ENCODE measurements around the gene GAB2.

The GAB2 gene

DNA sequence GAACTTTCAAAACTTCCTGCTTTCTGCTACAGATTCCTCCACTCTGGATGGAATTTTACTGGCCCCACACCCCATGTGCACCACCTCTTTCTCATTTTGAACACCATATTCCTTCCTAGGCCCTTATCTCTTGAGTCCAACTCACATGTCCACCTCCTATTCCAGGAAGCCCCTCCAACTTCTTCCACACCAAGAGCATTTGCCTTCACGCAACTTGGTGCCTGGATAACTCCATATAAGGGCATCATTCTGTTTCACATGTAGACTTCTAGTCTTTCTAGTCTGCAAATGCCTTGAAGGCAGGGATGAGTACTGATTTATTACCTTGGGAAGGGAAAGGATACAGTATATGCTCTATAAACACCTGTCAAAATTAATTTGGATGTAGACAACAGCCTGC lies 17.5 kb downstream of the GAB2 start:
- H3K27me3 ChIP-seq (ENCODE audit: insufficient read depth, insufficient read length), result no peaks in the 10 kb centered on the region
- H3K4me3 ChIP-seq (ENCODE audit: insufficient read length, low read depth), result no peak overlapping the region
- TF ChIP-seq SUZ12 (IDR thresholded peaks at IDR 0.05; ENCODE audit: extremely low read depth, insufficient read depth, insufficient read length) (no peak), YY1 (IDR thresholded peaks at IDR 0.05; ENCODE audit: insufficient read depth, insufficient read length) (no peak)
- H3K9ac ChIP-seq (ENCODE audit: insufficient read length, low read depth), result no peak overlapping the region
- H3K36me3 ChIP-seq (ENCODE audit: insufficient read depth, insufficient read length, low read length), result no peaks in the 10 kb centered on the region
- H3K4me1 ChIP-seq (ENCODE audit: insufficient read depth, insufficient read length), result no peaks in the 10 kb centered on the region
- H3K9me3 ChIP-seq (ENCODE audit: insufficient read depth, low read length), result no peaks in the 10 kb centered on the region
- no peak for DNase-seq (ENCODE audit: low read depth, low spot score)

DNA sequence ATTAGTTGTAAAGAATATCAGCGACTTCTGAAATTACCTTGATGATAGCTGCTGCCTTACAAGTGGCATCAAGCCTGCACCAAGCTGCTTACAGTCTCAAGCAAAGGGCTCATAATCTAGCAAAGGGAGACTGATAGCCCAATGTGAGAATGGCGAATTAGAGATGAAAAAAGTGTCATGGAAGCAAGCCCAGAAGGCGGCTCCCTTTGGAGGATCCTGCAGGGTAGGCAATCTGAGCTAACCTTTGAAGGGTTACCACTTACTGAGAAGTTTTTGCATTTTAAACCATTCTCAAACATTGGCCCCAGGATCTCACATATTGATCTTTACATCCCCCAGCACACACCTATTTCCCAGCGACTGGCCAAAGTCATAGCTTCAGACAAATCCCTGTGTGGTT lies 18.5 kb downstream of the GAB2 start:
- H3K36me3 ChIP-seq (ENCODE audit: insufficient read depth, insufficient read length, low read length), result no peaks in the 10 kb centered on the region
- H3K9me3 ChIP-seq (ENCODE audit: insufficient read depth, low read length), result no peaks in the 10 kb centered on the region
- no peak overlapping the region for H3K9ac ChIP-seq (ENCODE audit: insufficient read length, low read depth)
- no peaks in the 10 kb centered on the region for H3K27me3 ChIP-seq (ENCODE audit: insufficient read depth, insufficient read length)
- H3K4me3 ChIP-seq (ENCODE audit: insufficient read length, low read depth), result no peak overlapping the region
- no peaks in the 10 kb centered on the region for H3K4me1 ChIP-seq (ENCODE audit: insufficient read depth, insufficient read length)
- TF ChIP-seq SUZ12 (IDR thresholded peaks at IDR 0.05; ENCODE audit: extremely low read depth, insufficient read depth, insufficient read length), result no peak
- TF ChIP-seq YY1 (IDR thresholded peaks at IDR 0.05; ENCODE audit: insufficient read depth, insufficient read length), result no peak
- TF ChIP-seq ZNF274 (IDR thresholded peaks at IDR 0.05; ENCODE audit: low read depth, low read length), result no peak
- no peak for DNase-seq (ENCODE audit: low read depth, low spot score)

DNA sequence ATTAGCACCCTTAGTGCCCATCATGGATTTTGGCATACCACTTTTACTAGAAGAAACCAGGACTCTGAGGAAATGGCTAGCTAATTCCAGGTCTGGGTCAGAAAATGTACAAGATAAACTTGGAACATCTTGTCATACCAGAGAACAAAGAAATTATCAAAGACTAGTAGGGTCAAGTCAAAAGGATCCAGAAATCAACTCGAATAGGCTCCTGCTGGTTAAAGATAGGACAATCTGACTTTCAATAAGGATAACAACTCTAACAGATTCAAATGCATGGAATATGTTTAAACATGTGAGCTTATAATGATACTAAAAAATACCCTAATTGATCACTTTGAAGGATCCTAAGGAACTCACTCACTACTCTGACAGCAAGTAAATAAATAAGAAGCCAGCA lies 18.9 kb downstream of the GAB2 start:
- no peak for TF ChIP-seq ZNF274 (IDR thresholded peaks at IDR 0.05; ENCODE audit: low read depth, low read length)
- TF ChIP-seq SUZ12 (IDR thresholded peaks at IDR 0.05; ENCODE audit: extremely low read depth, insufficient read depth, insufficient read length), result no peak
- TF ChIP-seq YY1 (IDR thresholded peaks at IDR 0.05; ENCODE audit: insufficient read depth, insufficient read length), result no peak
- Histone ChIP-seq H3K27me3 (ENCODE audit: insufficient read depth, insufficient read length) (no peaks in the 10 kb centered on the region), H3K4me3 (ENCODE audit: insufficient read length, low read depth) (no peak overlapping the region), H3K36me3 (ENCODE audit: insufficient read depth, insufficient read length, low read length) (no peaks in the 10 kb centered on the region), H3K9me3 (ENCODE audit: insufficient read depth, low read length) (no peaks in the 10 kb centered on the region), H3K4me1 (ENCODE audit: insufficient read depth, insufficient read length) (no peaks in the 10 kb centered on the region), H3K9ac (ENCODE audit: insufficient read length, low read depth) (no peak overlapping the region)
- DNase-seq (ENCODE audit: low read depth, low spot score), result no peak

DNA sequence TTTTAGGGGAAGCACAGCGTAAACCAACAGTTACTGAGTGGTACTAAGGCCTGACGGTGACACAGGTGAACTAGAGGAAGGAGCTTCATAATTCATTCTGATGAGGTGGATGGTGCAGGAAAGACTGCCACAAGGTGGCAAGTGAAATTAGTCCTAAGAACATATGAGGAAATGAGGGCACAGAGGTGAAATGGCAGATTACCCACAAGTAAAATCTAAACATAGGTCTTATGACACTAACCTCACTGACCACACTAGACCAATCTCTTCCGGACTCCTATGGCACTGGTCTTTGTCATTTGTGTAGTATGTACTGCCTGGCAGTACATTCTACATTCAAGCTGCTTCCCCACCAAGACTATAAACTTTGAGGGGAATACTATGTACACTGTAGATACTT lies 20.2 kb downstream of the GAB2 start:
- no peak for TF ChIP-seq SUZ12 (IDR thresholded peaks at IDR 0.05; ENCODE audit: extremely low read depth, insufficient read depth, insufficient read length)
- TF ChIP-seq YY1 (IDR thresholded peaks at IDR 0.05; ENCODE audit: insufficient read depth, insufficient read length), result no peak
- no peak for TF ChIP-seq ZNF274 (IDR thresholded peaks at IDR 0.05; ENCODE audit: low read depth, low read length)
- no peaks in the 10 kb centered on the region for H3K9me3 ChIP-seq (ENCODE audit: insufficient read depth, low read length)
- no peak for DNase-seq (ENCODE audit: low read depth, low spot score)
- no peak overlapping the region for H3K4me3 ChIP-seq (ENCODE audit: insufficient read length, low read depth)
- no peaks in the 10 kb centered on the region for H3K36me3 ChIP-seq (ENCODE audit: insufficient read depth, insufficient read length, low read length)
- no peaks in the 10 kb centered on the region for H3K27me3 ChIP-seq (ENCODE audit: insufficient read depth, insufficient read length)
- no peak overlapping the region for H3K9ac ChIP-seq (ENCODE audit: insufficient read length, low read depth)
- no peaks in the 10 kb centered on the region for H3K4me1 ChIP-seq (ENCODE audit: insufficient read depth, insufficient read length)

DNA sequence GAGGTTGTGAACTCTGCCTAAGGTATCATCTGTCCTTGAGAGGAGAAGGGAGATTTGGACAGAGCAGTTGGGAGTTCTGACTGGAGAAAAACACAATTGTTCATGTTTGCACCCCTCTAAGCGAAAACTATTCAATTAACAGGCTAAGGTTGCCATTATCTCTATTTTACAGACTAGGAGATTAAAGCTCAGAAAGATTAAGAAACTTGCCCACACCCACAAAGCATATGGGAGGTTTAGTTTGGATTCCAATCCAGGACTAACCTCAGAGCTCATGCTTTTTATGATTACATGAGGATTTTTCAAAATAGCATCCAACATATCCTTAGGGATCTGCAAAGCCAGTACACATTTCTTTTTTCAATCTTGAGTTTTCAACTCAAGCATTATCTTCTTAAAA lies 22.0 kb downstream of the GAB2 start:
- Histone ChIP-seq H3K27me3 (ENCODE audit: insufficient read depth, insufficient read length) (no peaks in the 10 kb centered on the region), H3K4me3 (ENCODE audit: insufficient read length, low read depth) (no peak overlapping the region), H3K4me1 (ENCODE audit: insufficient read depth, insufficient read length) (no peaks in the 10 kb centered on the region), H3K9me3 (ENCODE audit: insufficient read depth, low read length) (no peaks in the 10 kb centered on the region), H3K36me3 (ENCODE audit: insufficient read depth, insufficient read length, low read length) (no peaks in the 10 kb centered on the region), H3K9ac (ENCODE audit: insufficient read length, low read depth) (no peak overlapping the region)
- DNase-seq (ENCODE audit: low read depth, low spot score), result no peak
- no peak for TF ChIP-seq ZNF274 (IDR thresholded peaks at IDR 0.05; ENCODE audit: low read depth, low read length)
- TF ChIP-seq SUZ12 (IDR thresholded peaks at IDR 0.05; ENCODE audit: extremely low read depth, insufficient read depth, insufficient read length), result no peak
- no peak for TF ChIP-seq YY1 (IDR thresholded peaks at IDR 0.05; ENCODE audit: insufficient read depth, insufficient read length)

DNA sequence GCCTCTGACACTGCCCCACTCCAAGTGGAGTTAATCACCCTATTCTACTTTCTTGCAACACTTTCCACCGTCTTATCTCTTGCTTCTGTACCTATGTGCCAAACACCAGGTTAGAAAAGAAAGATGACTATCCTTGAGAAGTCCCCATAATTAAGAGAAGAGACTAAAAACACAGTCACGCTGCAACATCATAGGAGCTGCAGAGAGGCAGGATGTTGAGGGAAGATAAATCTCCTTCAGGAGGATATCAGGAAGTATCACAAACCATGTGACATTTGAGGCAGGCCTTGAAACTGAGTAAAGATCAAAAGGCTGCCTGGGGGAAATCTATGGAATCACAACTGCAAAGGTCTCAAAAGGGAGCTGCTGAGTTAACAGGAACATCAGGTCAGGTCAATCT lies 24.8 kb downstream of the GAB2 start:
- Histone ChIP-seq H3K9me3 (ENCODE audit: insufficient read depth, low read length) (no peaks in the 10 kb centered on the region), H3K4me3 (ENCODE audit: insufficient read length, low read depth) (no peak overlapping the region), H3K9ac (ENCODE audit: insufficient read length, low read depth) (no peak overlapping the region), H3K4me1 (ENCODE audit: insufficient read depth, insufficient read length) (no peaks in the 10 kb centered on the region), H3K36me3 (ENCODE audit: insufficient read depth, insufficient read length, low read length) (no peaks in the 10 kb centered on the region), H3K27me3 (ENCODE audit: insufficient read depth, insufficient read length) (no peaks in the 10 kb centered on the region)
- TF ChIP-seq ZNF274 (IDR thresholded peaks at IDR 0.05; ENCODE audit: low read depth, low read length) (no peak), YY1 (IDR thresholded peaks at IDR 0.05; ENCODE audit: insufficient read depth, insufficient read length) (no peak), SUZ12 (IDR thresholded peaks at IDR 0.05; ENCODE audit: extremely low read depth, insufficient read depth, insufficient read length) (no peak)
- DNase-seq (ENCODE audit: low read depth, low spot score), result no peak

DNA sequence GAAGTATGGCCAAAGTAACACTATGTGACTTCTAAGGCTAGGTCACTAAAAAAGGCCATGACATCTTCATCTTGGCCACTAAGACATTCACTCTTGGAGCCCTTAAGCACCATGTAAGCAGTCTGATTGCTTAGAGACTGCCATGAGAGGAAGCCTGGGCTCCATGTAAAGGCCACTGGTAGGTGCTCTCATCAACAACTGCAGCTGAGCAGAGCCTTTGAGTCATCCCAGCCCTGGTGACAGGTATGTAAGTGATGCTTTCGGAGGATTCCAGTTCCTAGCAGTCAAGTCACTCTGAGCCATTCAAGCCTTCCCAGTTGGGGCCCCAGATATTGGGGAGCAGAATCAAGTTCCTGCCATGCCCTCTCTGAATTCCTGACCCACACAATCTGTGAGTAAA lies 26.2 kb downstream of the GAB2 start:
- no peaks in the 10 kb centered on the region for H3K36me3 ChIP-seq (ENCODE audit: insufficient read depth, insufficient read length, low read length)

DNA sequence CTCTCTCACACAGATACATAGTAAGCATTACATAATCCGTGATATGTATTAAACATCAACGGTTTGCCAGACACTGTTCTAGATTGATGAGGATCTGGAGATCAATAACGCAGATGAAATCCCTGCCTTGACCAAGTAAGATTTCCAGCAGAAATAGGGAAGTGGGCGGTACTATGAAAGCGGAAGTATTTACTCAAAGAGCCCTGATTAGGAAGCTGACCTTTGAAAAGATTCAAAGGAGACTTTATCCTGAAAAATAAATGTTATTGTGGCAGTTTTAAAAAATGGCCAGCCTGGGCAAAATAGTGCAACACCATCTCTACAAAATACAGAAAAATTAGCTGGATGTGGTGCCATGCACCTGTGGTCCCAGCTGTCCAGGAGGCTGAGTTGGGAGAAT lies 26.8 kb downstream of the GAB2 start:
- H3K27me3 ChIP-seq (ENCODE audit: insufficient read depth, insufficient read length), result no peaks in the 10 kb centered on the region
- no peak overlapping the region for H3K9ac ChIP-seq (ENCODE audit: insufficient read length, low read depth)
- TF ChIP-seq ZNF274 (IDR thresholded peaks at IDR 0.05; ENCODE audit: low read depth, low read length) (no peak), SUZ12 (IDR thresholded peaks at IDR 0.05; ENCODE audit: extremely low read depth, insufficient read depth, insufficient read length) (no peak), YY1 (IDR thresholded peaks at IDR 0.05; ENCODE audit: insufficient read depth, insufficient read length) (no peak)
- no peak for DNase-seq (ENCODE audit: low read depth, low spot score)
- no peaks in the 10 kb centered on the region for H3K9me3 ChIP-seq (ENCODE audit: insufficient read depth, low read length)
- H3K36me3 ChIP-seq (ENCODE audit: insufficient read depth, insufficient read length, low read length), result no peaks in the 10 kb centered on the region
- H3K4me3 ChIP-seq (ENCODE audit: insufficient read length, low read depth), result no peak overlapping the region
- no peaks in the 10 kb centered on the region for H3K4me1 ChIP-seq (ENCODE audit: insufficient read depth, insufficient read length)

More for the DNA sequence above, 26.2 kb downstream of the GAB2 start:
- no peak for TF ChIP-seq ZNF274 (IDR thresholded peaks at IDR 0.05; ENCODE audit: low read depth, low read length)
- TF ChIP-seq YY1 (IDR thresholded peaks at IDR 0.05; ENCODE audit: insufficient read depth, insufficient read length), result no peak
- TF ChIP-seq SUZ12 (IDR thresholded peaks at IDR 0.05; ENCODE audit: extremely low read depth, insufficient read depth, insufficient read length), result no peak
- Histone ChIP-seq H3K9me3 (ENCODE audit: insufficient read depth, low read length) (no peaks in the 10 kb centered on the region), H3K27me3 (ENCODE audit: insufficient read depth, insufficient read length) (no peaks in the 10 kb centered on the region), H3K4me1 (ENCODE audit: insufficient read depth, insufficient read length) (no peaks in the 10 kb centered on the region), H3K4me3 (ENCODE audit: insufficient read length, low read depth) (no peak overlapping the region), H3K9ac (ENCODE audit: insufficient read length, low read depth) (no peak overlapping the region)
- DNase-seq (ENCODE audit: low read depth, low spot score), result no peak

Measured in NT2/D1 (cell line).